PC-3 (cell line): ENCODE results near the gene EPHA3.

Source experiments
- CTCF ChIP-seq: fragments of 300-600 bp; sonication (generic); conservative IDR thresholded peaks from 2 replicates; pipeline ENCODE4 v1.5.1; 2017; ENCODE audit warnings: antibody characterized with exemption, low read depth, mild to moderate bottlenecking, low read length
- EZH2 ChIP-seq: fragments of 300-600 bp; sonication (generic); IDR thresholded peaks from one replicate; pipeline ENCODE4 v1.6.1; 2017; ENCODE audit warnings: antibody characterized with exemption, mild to moderate bottlenecking, low read length; ENCODE audit not compliant: unreplicated experiment

- TF ChIP-seq EZH2 (no peak), CTCF (no peak)
Measured at GRCh38 chr3:89446593-89446992, 339.2 kb downstream of the EPHA3 start.
